Fibroblast of skin of back (primary cell): ENCODE measurements around the gene DYNLT4.

Experiments used
- DNase-seq: peaks from one replicate; pipeline ENCODE4 v3.0.0-alpha.2; 2013

The DYNLT4 gene

DNA sequence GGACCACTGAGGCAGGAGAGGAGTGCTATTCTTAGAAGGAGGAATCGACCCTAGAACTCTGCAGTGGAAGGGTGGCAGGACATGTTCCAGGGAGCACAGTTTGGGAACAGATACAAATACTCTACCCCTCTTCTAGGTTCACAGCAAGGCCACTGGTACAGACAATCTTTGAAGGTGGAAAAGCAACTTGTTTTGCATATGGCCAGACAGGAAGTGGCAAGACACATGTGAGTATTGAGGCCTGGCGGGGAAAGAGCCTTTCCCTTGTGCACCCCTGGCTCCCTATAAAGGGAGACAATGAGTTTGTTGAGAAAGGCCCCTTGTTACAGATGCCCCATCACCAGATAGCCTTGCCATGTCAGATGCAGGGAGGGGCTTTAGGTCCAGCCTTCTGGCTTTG, 49.7 kb downstream of the DYNLT4 start:
- DNase-seq, result no peak
